Measurements from ENCODE around the gene GATAD2A. TPM values are rescaled to one million over a fixed set of nuclear protein-coding genes. Genes with fewer than 3 reads are reported as not detected.

The GATAD2A gene
- total RNA-seq, 1 donor from 2014 or later: 163 TPM

GRCh38 chr19:19458110-19458816, 52.8 kb downstream of the GATAD2A start:
- peak overlapping the region; percentile 20 for H3K27ac ChIP-seq (ENCODE audit: low read depth, low read length)
- Mint-ChIP-seq H3K4me3 (ENCODE audit: unreplicated experiment) (no peak overlapping the region), H3K9me3 (ENCODE audit: unreplicated experiment) (no peaks in the 10 kb centered on the region), H3K27me3 (ENCODE audit: low read depth, unreplicated experiment) (no peaks in the 10 kb centered on the region), H3K36me3 (ENCODE audit: low read depth, unreplicated experiment) (peaks cover 8% of the 10 kb centered on the region), H3K27ac (ENCODE audit: unreplicated experiment) (no peak overlapping the region), H3K4me1 (ENCODE audit: low read depth, unreplicated experiment) (peaks cover 45% of the 10 kb centered on the region)
- H4K20me1 ChIP-seq (ENCODE audit: insufficient read depth, low read length): peaks cover 83% of the 10 kb centered on the region
- no peak overlapping the region for H3K4me3 ChIP-seq (ENCODE audit: insufficient read depth, low read depth, low read length)
- H3K9me3 ChIP-seq (ENCODE audit: insufficient read depth, low read depth, low read length): no peaks in the 10 kb centered on the region
- H3K4me1 ChIP-seq (ENCODE audit: insufficient read depth, low read length): peaks cover 53% of the 10 kb centered on the region
- H3K9ac ChIP-seq (ENCODE audit: low read length): no peak overlapping the region
- no peak overlapping the region for H2AFZ ChIP-seq (ENCODE audit: low read depth, low read length)
- H3K4me2 ChIP-seq (ENCODE audit: low read length): peak overlapping the region; percentile 63
- FAIRE-seq (no peak), DNase-seq (ENCODE audit: low read depth) (no peak)
- no peaks in the 10 kb centered on the region for H3K27me3 ChIP-seq (ENCODE audit: insufficient read depth, low read length)
- no peaks in the 10 kb centered on the region for H3K36me3 ChIP-seq (ENCODE audit: insufficient read depth, low read length)
- TF ChIP-seq CTCF (IDR thresholded peaks at IDR 0.05; ENCODE audit: insufficient read depth, low read depth, low read length) (no peak), EZH2 (IDR thresholded peaks at IDR 0.05; ENCODE audit: insufficient read depth, low read length) (no peak)
- H3K79me2 ChIP-seq (ENCODE audit: insufficient read depth, low read length): peaks cover 96% of the 10 kb centered on the region

GRCh38 chr19:19459073-19459472, 53.6 kb downstream of the GATAD2A start:
- H3K4me2 ChIP-seq (ENCODE audit: low read length): peak overlapping the region; percentile 63

More at GRCh38 chr19:19459073-19459472, 53.6 kb downstream of the GATAD2A start:
- no peaks in the 10 kb centered on the region for H3K9me3 Mint-ChIP-seq (ENCODE audit: unreplicated experiment)
- H3K4me3 Mint-ChIP-seq (ENCODE audit: unreplicated experiment): no peak overlapping the region
- peak overlapping the region; percentile 18 for H3K9ac ChIP-seq (ENCODE audit: low read length)
- peaks cover 53% of the 10 kb centered on the region for H3K4me1 Mint-ChIP-seq (ENCODE audit: low read depth, unreplicated experiment)
- no peak overlapping the region for H3K4me3 ChIP-seq (ENCODE audit: insufficient read depth, low read depth, low read length)
- H3K79me2 ChIP-seq (ENCODE audit: insufficient read depth, low read length): peaks cover 96% of the 10 kb centered on the region
- H4K20me1 ChIP-seq (ENCODE audit: insufficient read depth, low read length): peaks cover 90% of the 10 kb centered on the region
- H3K27ac ChIP-seq (ENCODE audit: low read depth, low read length): peak overlapping the region; percentile 64
- FAIRE-seq (no peak), DNase-seq (ENCODE audit: low read depth) (peak; percentile 25)
- TF ChIP-seq CTCF (IDR thresholded peaks at IDR 0.05; ENCODE audit: insufficient read depth, low read depth, low read length): no peak
- TF ChIP-seq EZH2 (IDR thresholded peaks at IDR 0.05; ENCODE audit: insufficient read depth, low read length): no peak
- peaks cover 62% of the 10 kb centered on the region for H3K4me1 ChIP-seq (ENCODE audit: insufficient read depth, low read length)
- no peak overlapping the region for H3K27ac Mint-ChIP-seq (ENCODE audit: unreplicated experiment)
- H3K36me3 ChIP-seq (ENCODE audit: insufficient read depth, low read length): no peaks in the 10 kb centered on the region
- no peak overlapping the region for H2AFZ ChIP-seq (ENCODE audit: low read depth, low read length)
- no peaks in the 10 kb centered on the region for H3K27me3 Mint-ChIP-seq (ENCODE audit: low read depth, unreplicated experiment)
- peaks cover 8% of the 10 kb centered on the region for H3K36me3 Mint-ChIP-seq (ENCODE audit: low read depth, unreplicated experiment)
- H3K27me3 ChIP-seq (ENCODE audit: insufficient read depth, low read length): no peaks in the 10 kb centered on the region
- H3K9me3 ChIP-seq (ENCODE audit: insufficient read depth, low read depth, low read length): no peaks in the 10 kb centered on the region

Measured in astrocyte (in vitro differentiated cells and primary cell).